HL-60 (cell line): ENCODE measurements around the gene MYH2.
"Not testable (repeated sequence)": the region's sequence is repeated elsewhere in the genome, so short reads cannot be mapped to it uniquely, and the experiment has no call there.

ENCODE experiments used
- DNase-seq, 2 experiments: peaks; one replicate each; pipeline ENCODE4 v3.0.0-alpha.2; 2010 to 2020; ENCODE audit warnings: low read depth in 1 of 2, low spot score in 1 of 2
- H3K27ac ChIP-seq: fragments of 250-450 bp; sonication (Bioruptor Pico); replicated peaks from 2 replicates; pipeline ENCODE4 v1.5.1; 2020; ENCODE audit warnings: mild to moderate bottlenecking, moderate library complexity
- H3K27me3 ChIP-seq: fragments of 250-450 bp; sonication (Bioruptor Pico); 2 replicates; pipeline ENCODE4 v1.5.1; 2021; ENCODE audit warnings: mild to moderate bottlenecking, moderate library complexity; ENCODE audit not compliant: insufficient read depth, poor library complexity, severe bottlenecking
- H3K4me3 ChIP-seq: replicated peaks from 2 replicates; pipeline ENCODE4 v1.5.1; 2011; ENCODE audit warnings: mild to moderate bottlenecking, control low read depth, low read length; ENCODE audit not compliant: insufficient read depth
- CTCF ChIP-seq: IDR thresholded peaks from one replicate; pipeline ENCODE4 v1.5.1; 2011; ENCODE audit warnings: low read length, control low read depth, inconsistent platforms; ENCODE audit not compliant: insufficient read depth
- GABPA ChIP-seq: IDR thresholded peaks from 2 replicates; pipeline ENCODE4 v1.6.1; 2012; ENCODE audit warnings: low read depth
- POLR2AphosphoS5 ChIP-seq: IDR thresholded peaks from 2 replicates; pipeline ENCODE4 v1.6.1; 2012; ENCODE audit warnings: low read depth
- REST ChIP-seq: IDR thresholded peaks from 2 replicates; pipeline ENCODE4 v1.6.1; 2012; ENCODE audit warnings: low read depth; ENCODE audit not compliant: insufficient replicate concordance
- SPI1 ChIP-seq: IDR thresholded peaks from 2 replicates; pipeline ENCODE4 v1.6.1; 2012; ENCODE audit warnings: low read depth, mild to moderate bottlenecking, borderline replicate concordance

The MYH2 gene

GRCh38 chr17:10547351-10547750 is 2.1 kb downstream of the MYH2 start:
- no peak for DNase-seq
- TF ChIP-seq REST: no peak
- no peak for TF ChIP-seq GABPA
- no peak for TF ChIP-seq SPI1
- TF ChIP-seq CTCF: no peak
- TF ChIP-seq POLR2AphosphoS5: no peak

GRCh38 chr17:10543486-10543885 is 6.0 kb downstream of the MYH2 start:
- H3K27ac ChIP-seq, H3K27me3 ChIP-seq, H3K4me3 ChIP-seq, DNase-seq: not testable (repeated sequence)

More at GRCh38 chr17:10547351-10547750, 2.1 kb downstream of the MYH2 start:
- no peak overlapping the region for H3K4me3 ChIP-seq
- H3K27ac ChIP-seq: no peak overlapping the region
- H3K27me3 ChIP-seq: no peaks in the 10 kb centered on the region

- not testable (repeated sequence) for H3K27me3 ChIP-seq, DNase-seq, H3K4me3 ChIP-seq, H3K27ac ChIP-seq
Observed at GRCh38 chr17:10541179-10541578, 8.3 kb downstream of the MYH2 start.

GRCh38 chr17:10532026-10532425 is 17.4 kb downstream of the MYH2 start:
- no peak for TF ChIP-seq CTCF
- TF ChIP-seq POLR2AphosphoS5: no peak
- no peak for TF ChIP-seq SPI1
- H3K27ac ChIP-seq: no peak overlapping the region
- no peak overlapping the region for H3K4me3 ChIP-seq
- no peak for DNase-seq
- no peaks in the 10 kb centered on the region for H3K27me3 ChIP-seq

GRCh38 chr17:10527419-10527818 is 22.0 kb downstream of the MYH2 start:
- no peak overlapping the region for H3K4me3 ChIP-seq
- no peak overlapping the region for H3K27ac ChIP-seq
- TF ChIP-seq CTCF (no peak), REST (no peak), POLR2AphosphoS5 (no peak)
- no peaks in the 10 kb centered on the region for H3K27me3 ChIP-seq
- no peak for DNase-seq
